ENCODE measurements around the gene MRPS12.

DNA sequence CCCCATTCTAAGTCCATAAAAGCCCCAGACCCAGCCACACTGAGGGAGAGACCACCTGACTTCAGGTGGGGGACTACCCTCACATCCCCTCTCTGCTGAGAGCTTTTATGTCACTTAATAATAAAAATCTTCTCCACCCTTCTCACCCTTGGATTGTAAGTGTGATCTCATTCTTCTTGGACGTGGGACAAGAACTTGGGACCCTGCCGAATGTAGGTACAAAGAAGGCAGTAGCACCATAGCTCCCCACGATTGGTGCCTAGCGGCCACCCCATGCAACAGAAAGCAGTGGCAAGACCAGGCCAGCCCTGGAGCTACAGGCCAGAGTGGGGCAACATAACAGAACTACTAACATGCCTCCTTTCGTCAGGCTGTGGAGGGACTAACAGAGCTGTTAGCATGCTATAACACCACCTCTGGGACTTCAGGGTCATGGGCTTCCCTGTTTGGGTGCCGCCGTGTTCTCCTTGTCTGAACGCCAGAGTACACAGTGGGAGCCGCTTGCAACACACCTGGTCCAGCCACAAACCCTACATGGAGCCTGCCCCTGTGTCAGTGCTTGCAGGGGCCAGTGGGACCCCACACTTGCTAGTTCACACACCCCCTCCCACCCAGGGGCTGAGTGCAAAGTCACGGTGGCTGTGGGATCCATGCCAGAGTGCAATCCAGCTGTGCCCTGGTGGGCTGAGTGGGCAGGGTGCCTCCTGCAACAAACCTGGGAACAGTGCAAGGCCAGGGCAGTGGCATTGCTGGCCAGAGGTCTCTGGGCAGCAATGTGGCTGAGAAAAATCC lies 50.0 kb downstream of the MRPS12 start:
- TF ChIP-seq, protein P1, sequence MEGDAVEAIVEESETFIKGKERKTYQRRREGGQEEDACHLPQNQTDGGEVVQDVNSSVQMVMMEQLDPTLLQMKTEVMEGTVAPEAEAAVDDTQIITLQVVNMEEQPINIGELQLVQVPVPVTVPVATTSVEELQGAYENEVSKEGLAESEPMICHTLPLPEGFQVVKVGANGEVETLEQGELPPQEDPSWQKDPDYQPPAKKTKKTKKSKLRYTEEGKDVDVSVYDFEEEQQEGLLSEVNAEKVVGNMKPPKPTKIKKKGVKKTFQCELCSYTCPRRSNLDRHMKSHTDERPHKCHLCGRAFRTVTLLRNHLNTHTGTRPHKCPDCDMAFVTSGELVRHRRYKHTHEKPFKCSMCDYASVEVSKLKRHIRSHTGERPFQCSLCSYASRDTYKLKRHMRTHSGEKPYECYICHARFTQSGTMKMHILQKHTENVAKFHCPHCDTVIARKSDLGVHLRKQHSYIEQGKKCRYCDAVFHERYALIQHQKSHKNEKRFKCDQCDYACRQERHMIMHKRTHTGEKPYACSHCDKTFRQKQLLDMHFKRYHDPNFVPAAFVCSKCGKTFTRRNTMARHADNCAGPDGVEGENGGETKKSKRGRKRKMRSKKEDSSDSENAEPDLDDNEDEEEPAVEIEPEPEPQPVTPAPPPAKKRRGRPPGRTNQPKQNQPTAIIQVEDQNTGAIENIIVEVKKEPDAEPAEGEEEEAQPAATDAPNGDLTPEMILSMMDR (IDR thresholded peaks at IDR 0.05) = no peak
- no peak for TF ChIP-seq POLR2A (IDR thresholded peaks at IDR 0.05)
